Right lobe of liver (tissue), 6 donors: ENCODE results near the gene SIK1. TPM values are rescaled to one million over a fixed set of nuclear protein-coding genes. Genes with fewer than 3 reads are reported as not detected.
"Not testable (repeated sequence)": the region's sequence is repeated elsewhere in the genome, so short reads cannot be mapped to it uniquely, and the experiment has no call there.

Source experiments
- ATAC-seq, 4 donors: fragments of 200-7000 bp; cut with Tn5 transposase; one replicate each; pipeline ENCODE4 v1.9.1; 2020; ENCODE audit warnings: mild to moderate bottlenecking in 4 of 4, moderate library complexity in 4 of 4
- DNase-seq, 3 donors: peaks; one replicate each; pipeline ENCODE4 v3.0.0-alpha.2; 2020
- H3K27ac ChIP-seq, 3 donors: fragments of 200-600 bp; one replicate each; pipeline ENCODE4 v1.8.0; 2022
- H3K27me3 ChIP-seq, 2 donors: fragments of 200-600 bp; one replicate each; pipeline ENCODE4 v1.8.0; 2022
- H3K36me3 ChIP-seq, 4 donors: fragments of 200-600 bp; sonication (generic) in 1 of 4; one replicate each; pipeline versions ENCODE4 v1.5.1 to v1.8.0; 2017 to 2022; ENCODE audit warnings: control low read depth in 1 of 4
- H3K4me1 ChIP-seq, 4 donors: fragments of 200-600 bp; sonication (generic) in 1 of 4; one replicate each; pipeline versions ENCODE4 v1.5.1 to v1.8.0; 2017 to 2022; ENCODE audit warnings: control low read depth in 1 of 4
- H3K4me3 ChIP-seq, 3 donors: fragments of 200-600 bp; one replicate each; pipeline ENCODE4 v1.8.0; 2022
- H3K9me3 ChIP-seq, 4 donors: fragments of 200-600 bp; sonication (generic) in 1 of 4; one replicate each; pipeline versions ENCODE4 v1.5.1 to v1.8.0; 2017 to 2022; ENCODE audit warnings: control low read depth in 1 of 4
- WGBS: methylation state at CpG from one replicate; pipeline ENCODE4 v1.1.6; 2018; ENCODE audit warnings: low coverage, low lambda C conversion rate; ENCODE audit not compliant: insufficient coverage; ENCODE audit errors: missing lambda C conversion rate; 5-methylcytosine and 5-hydroxymethylcytosine counted together
- intact Hi-C, 2 donors: fragments of 100-400 bp; cut with DNase I; formaldehyde crosslinking; loops; one replicate each; pipeline versions ENCODE4 v1.11.2 to v1.14.1; 2022
- total RNA-seq, 6 experiments: library from RNA; depleted of rRNA in 2 of 6; stranded (reverse); fragments of >200 nt in 2 of 6; fragmentation: NEBNext Ultra II Directional in 3 of 6; extraction: Animal tissue kit (Norgen Biotek cat#: 25700) in 3 of 6; gene quantifications; one replicate each; pipeline versions ENCODE4 v1.1.0 to v1.2.4, GENCODE V29; 2016 to 2023
- donor health status: DM: no; HTN: yes; CAD: no.
- donor health status: DM: no; HTN: no; CAD: no.
- donor health status: DM: no; HTN: no; CAD: no.
- donor health status: DM: no; HTN: yes; CAD: no.
- donor health status: DM: no; HTN: yes; CAD: no.

SIK1 gene
- total RNA-seq, 6 experiments from 2014 or later = 4.2 to 44.4 (median 23.9) TPM

GRCh38 chr21:43439316-43440075 is 12.6 kb upstream of the SIK1 start:
- H3K27me3 ChIP-seq, intact Hi-C loops, H3K4me1 ChIP-seq, H3K36me3 ChIP-seq, H3K9me3 ChIP-seq, H3K4me3 ChIP-seq: not testable (repeated sequence)
- WGBS = no CpG with 5 or more reads among the region's 6 CpGs
- H3K27ac ChIP-seq = peak overlapping the region in 1 of 3 donors; percentile 49
- DNase-seq (peak in 1 of 3 donors; percentile 61), ATAC-seq (peak in 2 of 4 donors; percentile 16 to 53)

- ATAC-seq, H3K27ac ChIP-seq, intact Hi-C loops, H3K4me1 ChIP-seq, DNase-seq, H3K27me3 ChIP-seq, H3K36me3 ChIP-seq, H3K4me3 ChIP-seq, H3K9me3 ChIP-seq: not testable (repeated sequence)
- no CpG with 5 or more reads among the region's 9 CpGs for WGBS
These were observed 9.3 kb upstream of the SIK1 start for GRCh38 chr21:43436272-43436671.

GRCh38 chr21:43433340-43434136 is 6.6 kb upstream of the SIK1 start:
- DNase-seq, H3K4me1 ChIP-seq, H3K27me3 ChIP-seq, ATAC-seq, H3K4me3 ChIP-seq, H3K36me3 ChIP-seq, H3K27ac ChIP-seq, H3K9me3 ChIP-seq, intact Hi-C loops: not testable (repeated sequence)
- no CpG with 5 or more reads among the region's 12 CpGs for WGBS

- intact Hi-C loops, H3K27me3 ChIP-seq, H3K9me3 ChIP-seq, H3K4me1 ChIP-seq, H3K4me3 ChIP-seq, H3K36me3 ChIP-seq: not testable (repeated sequence)
- no CpG with 5 or more reads among the region's 17 CpGs for WGBS
- DNase-seq = peak in 1 of 3 donors; percentile 30
- H3K27ac ChIP-seq = peak overlapping the region in 1 of 3 donors; percentile 51
- ATAC-seq = peak; percentile 33 to 40 (median 39)
These were observed 4.0 kb upstream of the SIK1 start for GRCh38 chr21:43430830-43431416.

- H3K4me3 ChIP-seq, H3K27me3 ChIP-seq, H3K4me1 ChIP-seq, DNase-seq, intact Hi-C loops, H3K27ac ChIP-seq, H3K36me3 ChIP-seq, H3K9me3 ChIP-seq: not testable (repeated sequence)
- no CpG with 5 or more reads among the region's 6 CpGs for WGBS
- peak; percentile 33 to 66 (median 54) for ATAC-seq
These were observed 2.0 kb upstream of the SIK1 start for GRCh38 chr21:43428964-43429363.

GRCh38 chr21:43427242-43427559 is 270 bp upstream of the SIK1 start:
- H3K36me3 ChIP-seq, H3K4me3 ChIP-seq, intact Hi-C loops, DNase-seq, H3K27ac ChIP-seq, H3K9me3 ChIP-seq, H3K4me1 ChIP-seq, H3K27me3 ChIP-seq: not testable (repeated sequence)
- ATAC-seq = peak; percentile 48 to 78 (median 66)
- no CpG with 5 or more reads among the region's 53 CpGs for WGBS

GRCh38 chr21:43426004-43426403 is 927 bp downstream of the SIK1 start:
- H3K4me1 ChIP-seq, H3K9me3 ChIP-seq, intact Hi-C loops, DNase-seq, H3K36me3 ChIP-seq, H3K27ac ChIP-seq, H3K4me3 ChIP-seq, H3K27me3 ChIP-seq: not testable (repeated sequence)
- ATAC-seq = peak in 3 of 4 donors; percentile 2 to 4 (median 4)
- no CpG with 5 or more reads among the region's 43 CpGs for WGBS

- WGBS = no CpG with 5 or more reads among the region's 15 CpGs
- DNase-seq, H3K27ac ChIP-seq, H3K4me3 ChIP-seq, H3K4me1 ChIP-seq, H3K36me3 ChIP-seq, H3K9me3 ChIP-seq, intact Hi-C loops, H3K27me3 ChIP-seq: not testable (repeated sequence)
- peak in 3 of 4 donors; percentile 7 to 37 (median 8) for ATAC-seq
These were observed 7.5 kb downstream of the SIK1 start for GRCh38 chr21:43419475-43419874.

- intact Hi-C loops, H3K9me3 ChIP-seq, DNase-seq, H3K36me3 ChIP-seq, H3K27ac ChIP-seq, H3K4me3 ChIP-seq, ATAC-seq, H3K27me3 ChIP-seq, H3K4me1 ChIP-seq: not testable (repeated sequence)
- WGBS = no CpG with 5 or more reads among the region's 5 CpGs
These were observed 12.4 kb downstream of the SIK1 start for GRCh38 chr21:43414576-43414975.

- H3K4me1 ChIP-seq, H3K9me3 ChIP-seq, H3K4me3 ChIP-seq, DNase-seq, H3K27me3 ChIP-seq, H3K27ac ChIP-seq, ATAC-seq, intact Hi-C loops, H3K36me3 ChIP-seq: not testable (repeated sequence)
- WGBS = no CpG with 5 or more reads among the region's 28 CpGs
These were observed 14.7 kb downstream of the SIK1 start for GRCh38 chr21:43412020-43412788.
